Endometrial microvascular endothelial cells (primary cell): ENCODE results near the gene OXSM. TPM values are rescaled to one million over a fixed set of nuclear protein-coding genes. Genes with fewer than 3 reads are reported as not detected.

ENCODE experiments used
- in situ Hi-C: cut with HindIII; loops from 2 replicates; pipeline ENCODE4 v1.10.0; 2017; ENCODE audit warnings: low sequenced_read_pairs, low pct_unique_long_range_greater_than_20kb; ENCODE audit errors: inconsistent ontology term
- total RNA-seq: library from RNA; depleted of rRNA; stranded (reverse); fragments of >200 nt; gene quantifications from one replicate; pipeline ENCODE4 v1.2.3, GENCODE V29; 2015; ENCODE audit errors: inconsistent ontology term

OXSM gene
- total RNA-seq, 1 donor from 2014 or later = 16.0 TPM

DNA sequence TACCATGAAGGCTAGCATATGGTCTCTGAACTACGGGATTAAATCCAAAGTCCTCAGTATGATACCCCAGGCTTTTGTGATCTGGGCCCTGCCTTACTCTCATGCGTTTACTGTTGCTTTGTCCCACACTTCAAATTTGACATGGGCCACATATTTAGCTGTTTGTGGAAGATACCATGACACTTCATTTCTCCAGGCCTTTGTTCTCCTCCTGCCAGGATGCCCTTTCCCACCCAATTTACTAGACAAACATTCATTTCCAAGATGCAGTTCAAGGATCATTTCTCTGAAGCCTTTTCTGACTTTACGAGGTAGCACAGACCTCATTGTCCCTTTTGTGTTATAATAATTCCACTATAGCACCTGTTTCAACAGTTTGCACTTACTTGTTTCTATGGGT lies 2.2 kb upstream of the OXSM start:
- in situ Hi-C loops = no loop called here

DNA sequence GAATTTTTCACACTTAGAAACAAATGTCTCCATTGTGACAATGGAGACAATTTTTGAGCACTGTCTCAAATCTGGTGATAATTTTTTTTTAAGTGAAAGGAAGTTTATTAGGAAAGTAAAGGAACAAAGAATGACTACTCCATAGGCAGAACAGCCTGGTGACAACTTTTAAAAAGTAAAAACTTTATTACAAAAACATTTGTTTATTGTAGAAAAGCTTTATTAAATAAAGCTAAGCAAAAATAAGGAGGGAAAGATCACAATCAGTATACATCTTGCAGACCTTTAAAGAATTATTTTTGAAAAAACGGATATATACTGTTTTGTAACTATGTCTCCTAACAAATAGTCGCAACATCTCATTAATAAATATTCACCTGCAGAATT lies 688 bp upstream of the OXSM start:
- in situ Hi-C loops = no loop called here

DNA sequence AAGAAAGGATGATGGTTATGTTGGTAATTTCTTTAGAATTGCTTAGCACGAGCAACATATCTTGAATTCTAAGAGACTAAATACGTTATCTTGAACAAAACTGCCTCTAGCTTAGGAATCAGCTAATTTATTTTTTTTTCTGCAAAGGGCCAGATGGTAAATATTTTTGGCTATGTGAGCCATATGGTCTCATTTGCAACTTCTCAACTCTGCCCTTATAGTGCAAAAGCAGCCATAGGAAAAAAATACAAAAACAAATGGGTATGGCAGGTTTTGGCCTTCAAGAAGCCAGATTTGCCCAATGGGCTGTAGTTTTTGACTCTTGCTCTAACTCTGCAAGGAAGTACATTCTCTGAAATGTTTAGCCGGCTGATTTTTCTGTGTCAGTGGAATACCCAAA lies 11.9 kb downstream of the OXSM start:
- in situ Hi-C loops = no loop called here

DNA sequence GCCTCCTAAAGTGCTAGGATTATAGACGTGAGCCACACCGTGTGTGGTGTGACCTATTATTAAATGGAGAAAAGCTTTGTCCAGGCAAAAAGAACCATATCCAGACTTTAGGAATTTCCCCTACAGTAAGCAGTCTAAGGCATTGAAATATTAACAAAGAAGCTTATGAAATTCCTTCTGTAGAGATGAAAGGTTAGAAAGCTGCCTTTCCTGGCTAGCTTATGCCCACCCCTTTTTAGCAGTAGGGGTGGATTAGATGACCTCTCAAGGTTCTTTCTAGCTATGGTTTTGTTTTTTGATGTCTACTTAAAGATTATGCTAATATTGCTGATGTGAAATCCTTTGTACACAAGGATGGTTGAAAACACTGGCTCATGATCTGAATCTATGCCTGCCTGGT lies 13.9 kb downstream of the OXSM start:
- in situ Hi-C loops = no loop called here

DNA sequence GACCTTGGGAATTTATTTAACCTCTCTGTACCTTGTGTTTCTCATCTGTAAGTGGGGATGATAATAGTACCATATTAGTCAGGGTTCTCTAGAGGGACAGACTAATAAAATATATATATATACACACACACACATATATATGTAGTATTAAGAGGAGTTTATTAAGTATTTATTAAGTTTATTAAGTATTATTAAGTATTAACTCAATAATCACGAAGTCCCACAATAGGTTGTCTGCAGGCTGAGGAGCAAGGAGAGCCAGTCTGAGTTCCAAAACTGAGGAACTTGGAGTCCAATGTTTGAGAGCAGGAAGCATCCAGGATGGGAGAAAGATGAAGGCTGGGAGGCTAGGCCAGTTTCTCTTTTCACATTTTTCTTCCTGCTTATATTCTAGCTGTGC lies 14.8 kb downstream of the OXSM start:
- in situ Hi-C loops = no loop called here

DNA sequence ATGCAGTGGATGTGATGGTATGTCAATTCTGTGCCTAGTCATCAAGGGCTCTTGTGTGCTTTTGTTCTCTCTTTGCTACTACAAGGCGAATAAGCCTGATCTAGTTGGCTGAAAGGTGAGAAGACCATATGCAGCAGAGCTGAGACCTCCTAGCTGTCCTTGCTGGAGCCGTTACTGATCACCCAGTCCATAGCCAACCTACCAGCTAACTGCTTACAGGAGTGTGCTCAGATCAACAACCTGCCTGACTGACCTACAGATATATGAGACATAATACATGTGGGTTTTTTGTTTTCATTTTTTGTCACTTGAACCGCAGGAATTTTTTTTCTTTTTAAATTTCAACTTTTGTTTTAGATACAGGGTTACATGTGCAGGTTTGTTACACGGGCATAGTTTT lies 22.8 kb downstream of the OXSM start:
- in situ Hi-C loops = no loop called here

DNA sequence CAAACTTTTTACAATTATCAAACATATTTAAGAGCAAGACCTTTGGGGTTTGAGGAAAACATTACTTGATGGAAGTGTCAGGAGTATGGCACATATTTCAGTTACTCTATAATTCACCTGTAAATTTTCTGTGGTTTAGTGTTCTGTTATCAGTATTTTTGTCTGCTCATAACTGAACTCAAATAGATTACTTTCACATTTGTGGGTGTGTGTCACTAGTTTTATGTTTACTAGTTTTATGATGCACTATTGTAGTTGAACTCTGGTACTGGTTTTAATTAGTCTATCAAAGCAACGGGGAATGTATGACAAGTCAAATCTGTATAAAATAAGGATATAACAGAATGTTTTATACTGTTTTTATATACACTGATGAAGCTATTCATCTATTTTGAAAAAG lies 27.2 kb downstream of the OXSM start:
- in situ Hi-C loops = no loop called here

DNA sequence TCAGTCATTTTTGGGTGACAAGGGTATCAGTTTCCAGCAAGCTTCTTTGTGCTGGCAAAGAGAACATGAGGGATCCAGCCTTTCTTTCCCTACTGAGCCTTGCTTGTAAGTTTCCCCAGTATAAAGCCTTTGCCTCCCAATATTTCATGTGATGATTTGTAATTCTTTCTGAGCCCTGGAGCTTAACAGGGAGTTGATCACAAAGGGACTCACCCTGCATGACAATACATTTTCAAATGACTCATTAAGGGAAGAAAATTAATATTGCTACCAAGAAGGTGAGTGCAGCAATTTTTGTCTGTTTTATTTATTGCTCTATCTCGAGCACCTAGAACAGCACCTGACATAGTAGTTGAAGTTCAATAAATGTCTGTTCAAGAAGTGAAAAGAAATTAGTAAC lies 27.7 kb downstream of the OXSM start:
- in situ Hi-C loops = no loop called here

DNA sequence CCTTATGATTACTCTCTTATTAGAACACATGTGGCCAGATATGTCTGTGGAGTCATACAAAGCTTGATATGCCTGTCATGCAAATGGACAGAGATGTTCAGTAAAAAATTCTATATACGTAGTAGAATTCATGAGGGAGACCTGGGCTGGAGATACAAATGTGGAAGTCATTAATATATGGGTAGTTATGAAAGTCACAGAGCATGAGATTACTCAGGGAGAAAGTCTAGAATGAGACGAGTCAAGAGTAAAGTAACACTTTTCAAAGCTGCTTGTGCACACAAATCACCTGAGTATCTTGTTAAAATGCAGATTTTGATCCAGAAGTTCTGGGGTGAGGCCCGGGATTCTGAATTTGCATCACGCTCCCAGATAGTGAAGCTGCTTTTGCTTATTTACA lies 28.4 kb downstream of the OXSM start:
- in situ Hi-C loops = no loop called here

DNA sequence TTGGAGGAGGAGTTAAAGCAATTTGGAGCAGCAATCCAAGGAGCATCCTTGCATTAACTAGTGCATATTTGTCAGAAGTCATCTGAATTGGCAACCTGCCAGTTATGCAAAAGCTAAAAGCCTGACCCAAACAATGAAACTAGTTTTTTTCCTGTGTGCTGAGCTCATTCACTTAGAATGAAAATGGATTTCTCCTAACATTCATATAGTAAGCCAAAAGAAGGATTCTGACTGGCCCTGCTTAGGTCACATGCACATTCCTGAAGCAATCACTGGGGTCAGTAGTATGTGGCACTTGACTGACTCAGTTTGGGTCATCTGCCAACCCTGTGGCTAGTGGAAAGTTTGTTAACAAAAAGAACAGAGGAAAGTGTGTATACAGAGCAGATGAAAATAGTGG lies 30.5 kb downstream of the OXSM start:
- in situ Hi-C loops = no loop called here

DNA sequence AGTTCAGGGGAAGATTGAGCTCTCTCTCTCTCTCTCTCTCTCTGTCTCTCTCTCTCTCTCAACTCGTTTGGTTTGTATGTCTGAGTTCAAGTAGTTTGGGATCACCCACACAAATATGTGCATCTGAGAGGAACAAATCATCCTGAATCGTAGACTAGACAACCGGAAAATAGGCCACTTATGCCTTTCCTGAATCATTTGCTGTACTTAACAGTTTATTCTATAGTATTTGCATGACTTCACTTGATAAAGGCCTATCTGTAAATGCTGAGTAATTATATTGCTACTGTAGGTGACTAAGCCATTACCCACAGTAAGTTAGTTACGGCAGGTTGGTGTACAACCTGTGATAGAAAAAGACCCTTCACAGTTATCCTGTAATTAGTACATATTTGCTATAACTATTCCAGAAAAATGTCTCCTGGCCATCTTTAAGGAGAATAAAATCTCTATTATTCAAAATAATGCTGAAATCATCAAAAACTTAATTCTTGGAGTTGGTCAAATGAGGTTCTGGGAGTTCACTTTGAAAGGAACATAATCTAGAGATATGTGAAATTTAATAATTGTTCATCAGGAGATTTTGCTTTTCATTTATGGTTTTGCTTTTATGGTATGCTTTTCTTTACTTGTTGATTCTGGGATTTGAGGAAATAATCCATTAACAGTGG lies 31.1 kb downstream of the OXSM start:
- in situ Hi-C loops = no loop called here

DNA sequence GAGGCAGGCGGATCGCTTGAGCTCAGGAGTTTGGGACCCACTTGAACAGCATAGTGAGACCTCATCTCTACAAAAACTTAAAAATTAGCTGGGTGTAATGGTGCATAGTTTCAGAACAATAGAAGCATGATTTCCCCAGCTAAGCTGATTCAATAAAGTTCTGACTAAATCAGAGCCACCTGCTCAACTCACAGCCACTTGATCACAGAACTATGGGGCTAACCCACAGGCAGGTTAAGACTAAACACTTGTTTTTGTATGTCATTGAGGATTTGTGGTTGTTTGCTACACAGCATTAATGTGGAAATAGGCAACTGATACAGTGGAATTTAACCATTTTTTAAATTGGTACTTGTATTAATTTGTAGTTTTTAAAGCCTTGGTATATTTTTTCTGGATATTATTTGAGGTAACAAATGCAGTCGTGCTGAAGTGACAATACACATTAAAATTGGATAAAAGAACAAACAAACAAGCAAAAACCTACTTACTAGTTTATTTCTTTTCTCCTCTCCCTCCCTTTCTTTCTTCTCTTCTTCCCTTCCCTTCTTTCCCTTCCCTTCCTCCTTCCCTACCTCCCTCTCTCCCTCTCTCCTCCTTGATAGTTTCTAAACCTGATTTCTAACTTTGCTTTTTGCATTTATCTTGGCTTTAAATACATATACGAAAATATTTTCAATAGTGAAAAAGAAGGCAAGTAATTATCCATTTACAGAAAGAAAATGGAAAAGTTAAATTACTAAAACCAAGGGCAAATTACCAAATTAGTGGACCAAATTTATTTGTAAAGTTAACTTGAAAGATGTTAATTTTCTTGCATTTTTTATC lies 32.1 kb downstream of the OXSM start:
- in situ Hi-C loops = no loop called here

DNA sequence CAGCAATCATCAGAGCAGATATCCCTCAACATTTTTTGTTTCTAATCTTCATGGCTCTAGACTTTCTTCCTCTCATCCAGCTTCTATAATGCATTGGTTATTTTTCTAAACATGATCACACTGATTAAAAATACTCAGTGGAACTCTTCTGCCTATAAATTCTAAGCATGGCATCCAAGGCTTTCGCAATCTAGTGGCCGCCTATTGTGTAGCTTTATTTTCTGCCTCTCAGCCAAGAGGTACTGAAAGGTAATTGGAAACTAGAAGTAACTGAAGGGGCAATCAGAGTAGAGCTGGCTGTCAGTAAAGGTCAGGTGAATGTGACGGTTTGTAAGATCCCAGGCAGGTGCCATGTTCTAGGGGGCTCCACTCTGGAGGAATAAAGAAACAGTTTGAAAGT lies 33.4 kb downstream of the OXSM start:
- in situ Hi-C loops = no loop called here

DNA sequence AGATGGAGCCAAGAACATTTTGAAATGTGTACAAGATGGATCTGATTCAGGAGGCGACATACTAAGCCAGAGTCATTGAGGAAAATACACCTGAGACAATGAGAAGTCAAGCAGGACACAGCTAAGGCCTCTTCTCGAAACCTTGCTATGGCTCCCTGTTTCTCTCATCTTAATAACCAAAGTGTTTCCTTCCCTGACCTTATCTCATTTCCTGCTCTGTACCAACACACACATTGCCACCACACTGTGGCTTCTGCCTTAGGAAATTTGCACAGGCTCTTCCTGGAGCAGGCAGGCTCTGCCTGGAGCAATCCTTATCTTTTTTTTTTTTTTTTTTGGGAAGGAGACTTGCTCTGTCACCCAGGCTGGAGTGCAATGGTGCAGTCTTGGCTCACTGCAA lies 36.6 kb downstream of the OXSM start:
- in situ Hi-C loops = no loop called here

DNA sequence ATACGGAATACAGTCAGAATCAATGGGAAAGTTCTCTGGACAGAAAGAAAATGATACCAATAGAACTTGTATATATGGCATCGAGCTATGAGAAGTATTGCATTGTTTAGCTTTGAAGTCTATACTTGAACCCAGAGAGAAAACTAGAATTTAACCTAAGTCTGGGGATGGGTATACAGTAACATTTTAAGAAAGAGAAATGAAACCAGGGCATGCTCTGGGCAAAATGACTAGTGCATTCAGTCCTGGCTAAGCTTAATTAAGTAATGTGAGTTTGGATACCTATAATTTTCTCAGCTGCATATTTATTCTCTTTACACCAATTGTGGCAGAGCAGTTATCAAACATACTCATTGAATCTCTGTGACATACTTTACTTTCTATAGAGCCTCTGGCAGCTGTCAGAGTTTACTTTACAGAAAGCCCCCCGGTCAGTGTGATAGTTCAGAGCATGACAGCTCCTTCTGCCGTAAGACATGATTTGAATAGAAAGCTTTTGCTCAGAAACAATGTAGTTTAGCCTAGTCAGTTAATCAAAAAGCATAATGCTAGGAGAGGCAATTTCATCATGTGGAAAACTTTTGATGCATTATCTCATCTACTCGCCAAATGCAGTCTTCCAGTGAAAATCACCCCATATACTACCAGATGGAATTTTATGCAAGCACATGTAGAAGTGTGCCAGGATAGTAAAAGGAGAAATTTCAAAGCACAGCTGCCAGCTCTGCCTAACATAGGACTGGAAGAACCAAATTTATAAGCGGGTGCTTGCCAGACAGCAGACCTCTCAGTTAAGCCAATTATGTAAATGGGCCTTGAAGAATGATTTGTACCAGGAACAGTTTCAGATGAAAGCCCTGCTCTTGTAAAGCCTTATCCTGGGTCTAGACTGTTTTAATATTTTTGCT lies 40.7 kb downstream of the OXSM start:
- in situ Hi-C loops = no loop called here

DNA sequence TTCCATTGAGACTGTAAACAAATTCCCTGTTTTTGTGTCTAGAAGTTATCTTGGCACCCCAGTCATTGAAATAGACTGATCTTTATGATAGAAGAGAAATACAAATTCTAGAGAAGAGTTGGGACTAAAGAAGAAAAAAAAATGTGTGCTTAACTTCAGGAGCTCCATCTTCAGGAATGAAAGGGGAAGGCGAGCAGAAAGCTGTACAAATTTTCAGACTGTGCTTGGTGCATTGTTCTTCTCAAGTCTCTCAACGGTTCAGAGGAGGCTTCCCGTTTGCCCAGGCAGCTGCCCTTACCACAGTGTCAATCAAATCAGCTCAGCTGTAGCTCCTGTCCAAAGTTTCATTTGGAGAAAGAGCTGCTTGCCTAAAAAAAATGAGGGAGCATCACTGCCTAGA lies 41.7 kb downstream of the OXSM start:
- in situ Hi-C loops = no loop called here

DNA sequence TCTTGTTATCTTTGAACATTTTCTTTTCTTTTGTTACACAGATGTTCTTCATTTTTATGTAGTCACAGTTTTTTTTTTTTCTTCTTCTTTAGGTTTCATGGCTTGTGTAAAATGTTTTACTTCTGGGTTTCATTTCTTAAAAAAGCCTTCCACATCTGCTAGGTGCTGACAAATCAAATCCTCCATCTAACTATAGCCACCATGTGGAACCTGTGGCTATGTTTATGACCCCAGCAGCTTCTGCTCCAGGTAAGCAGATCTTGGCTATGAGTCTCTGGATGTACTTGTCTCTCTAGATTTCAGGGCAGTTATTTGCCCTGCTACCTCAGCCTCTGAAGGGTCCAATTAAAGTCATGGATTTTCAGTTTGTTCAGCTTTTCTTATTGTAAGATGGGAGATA lies 44.5 kb downstream of the OXSM start:
- in situ Hi-C loops = no loop called here

DNA sequence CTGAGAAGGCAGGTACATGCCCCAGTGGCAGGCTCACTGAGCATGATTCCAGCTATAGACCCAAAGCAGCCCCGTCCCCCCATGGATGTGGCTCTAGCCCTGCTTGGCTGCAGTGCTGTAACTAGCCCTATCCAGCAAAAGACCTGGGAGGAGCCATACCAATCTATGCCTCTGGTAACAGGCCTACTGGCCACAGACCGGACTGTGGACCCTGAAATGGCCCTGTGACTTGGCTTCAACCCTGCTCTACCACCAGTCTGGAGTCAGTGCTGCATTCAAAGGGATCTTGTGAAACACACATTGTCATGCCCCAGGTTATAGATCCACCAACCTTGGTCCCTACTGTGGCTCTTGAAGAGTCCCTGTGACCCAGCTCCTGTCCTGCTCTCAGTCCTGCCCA lies 46.7 kb downstream of the OXSM start:
- in situ Hi-C loops = no loop called here

DNA sequence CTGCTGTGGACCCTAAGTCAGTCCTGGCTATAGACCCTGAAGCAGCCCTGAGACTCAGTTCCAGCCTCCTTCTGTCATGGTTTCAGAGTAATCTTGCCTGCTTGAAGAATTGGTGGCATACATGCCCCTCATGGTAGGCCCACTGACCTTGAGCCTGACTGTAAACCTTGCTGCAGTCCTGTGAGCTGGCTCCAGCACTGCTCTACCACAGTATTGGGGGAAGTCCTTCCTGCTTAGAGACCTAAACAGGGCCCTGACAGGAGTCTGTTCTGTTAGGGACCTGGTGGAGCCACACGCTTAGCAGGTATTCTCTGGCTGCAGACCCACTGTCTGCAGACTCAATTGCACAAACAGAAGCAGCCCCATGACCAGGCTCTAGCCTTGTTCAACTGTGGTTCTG lies 47.1 kb downstream of the OXSM start:
- in situ Hi-C loops = no loop called here

DNA sequence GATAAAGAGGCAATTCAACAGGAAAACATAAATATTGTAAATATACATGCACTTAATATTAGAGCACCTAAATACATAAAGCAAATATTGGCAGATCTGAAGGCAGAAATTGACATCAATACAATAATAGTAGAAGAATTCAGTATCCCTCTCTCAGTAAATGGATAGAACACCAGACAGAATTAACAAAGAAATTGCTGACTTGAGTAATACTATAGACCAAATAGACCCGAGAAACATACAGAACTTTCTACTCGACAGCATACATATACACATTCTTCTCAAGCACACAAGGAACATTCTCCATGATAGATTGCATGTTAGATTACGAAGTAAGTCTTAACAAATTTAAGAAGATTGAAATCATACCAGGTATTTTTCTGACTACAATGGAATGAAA lies 50.2 kb downstream of the OXSM start:
- in situ Hi-C loops = no loop called here
